HG03135 (cell line): Measurements from ENCODE around the gene CDY2B.
"Not testable (repeated sequence)": the region's sequence is repeated elsewhere in the genome, so short reads cannot be mapped to it uniquely, and the experiment has no call there.

Source experiments
- ATAC-seq: cut with Tn5 transposase; IDR thresholded peaks from one replicate; pipeline ENCODE4 v1.9.1; 2021; ENCODE audit warnings: mild to moderate bottlenecking, moderate library complexity; ENCODE audit not compliant: unreplicated experiment

The CDY2B gene, protein sequence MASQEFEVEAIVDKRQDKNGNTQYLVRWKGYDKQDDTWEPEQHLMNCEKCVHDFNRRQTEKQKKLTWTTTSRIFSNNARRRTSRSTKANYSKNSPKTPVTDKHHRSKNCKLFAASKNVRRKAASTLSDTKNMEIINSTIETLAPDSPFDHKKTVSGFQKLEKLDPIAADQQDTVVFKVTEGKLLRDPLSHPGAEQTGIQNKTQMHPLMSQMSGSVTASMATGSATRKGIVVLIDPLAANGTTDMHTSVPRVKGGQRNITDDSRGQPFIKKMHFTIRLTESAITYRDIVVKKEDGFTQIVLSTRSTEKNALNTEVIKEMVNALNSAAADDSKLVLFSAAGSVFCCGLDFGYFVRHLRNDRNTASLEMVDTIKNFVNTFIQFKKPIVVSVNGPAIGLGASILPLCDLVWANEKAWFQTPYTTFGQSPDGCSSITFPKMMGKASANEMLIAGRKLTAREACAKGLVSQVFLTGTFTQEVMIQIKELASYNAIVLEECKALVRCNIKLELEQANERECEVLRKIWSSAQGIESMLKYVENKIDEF

DNA sequence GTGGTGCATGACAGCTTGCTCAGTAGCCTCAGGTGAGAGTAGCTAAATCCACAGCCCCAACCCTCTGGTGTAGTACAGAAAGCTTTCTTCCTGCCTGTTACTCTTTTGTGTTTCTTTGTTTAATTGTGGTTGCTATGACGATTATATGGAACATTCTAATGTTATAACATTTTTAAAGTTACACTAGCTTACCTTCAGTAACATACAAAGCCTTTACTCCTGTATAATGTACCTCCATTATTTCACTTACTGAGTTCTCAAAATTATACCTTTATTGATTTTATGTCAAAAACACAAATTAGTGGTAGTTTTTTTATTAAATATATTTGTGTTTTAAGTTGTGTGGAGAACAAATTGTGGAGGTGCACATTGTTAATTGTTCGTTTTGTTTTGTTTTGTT lies at the start of gene CDY2B:
CDY2B (minus strand) TSS at position 101 of the 400 bp plus-strand sequence. CDS start 328 bp downstream, outside the sequence.
- not testable (repeated sequence) for ATAC-seq

DNA sequence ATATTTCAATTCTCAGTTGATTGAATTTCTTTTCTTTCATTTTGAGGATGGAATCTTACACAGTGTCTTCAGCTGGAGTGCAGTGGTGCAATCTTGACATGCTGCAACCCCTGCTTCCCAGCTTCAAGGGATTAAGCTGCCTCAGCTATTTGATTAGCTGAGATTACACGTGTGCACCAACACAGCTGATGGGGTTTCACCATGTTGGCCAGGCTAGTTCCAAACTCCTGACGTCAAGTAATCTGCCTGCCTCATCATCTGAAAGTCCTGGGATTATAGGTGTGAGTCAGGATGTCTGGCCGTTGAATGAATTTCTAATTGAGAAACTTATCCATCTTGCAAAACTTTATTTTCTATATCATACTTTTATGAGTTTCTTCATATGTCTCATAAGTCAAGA lies 28.0 kb upstream of the CDY2B start:
- ATAC-seq = not testable (repeated sequence)

DNA sequence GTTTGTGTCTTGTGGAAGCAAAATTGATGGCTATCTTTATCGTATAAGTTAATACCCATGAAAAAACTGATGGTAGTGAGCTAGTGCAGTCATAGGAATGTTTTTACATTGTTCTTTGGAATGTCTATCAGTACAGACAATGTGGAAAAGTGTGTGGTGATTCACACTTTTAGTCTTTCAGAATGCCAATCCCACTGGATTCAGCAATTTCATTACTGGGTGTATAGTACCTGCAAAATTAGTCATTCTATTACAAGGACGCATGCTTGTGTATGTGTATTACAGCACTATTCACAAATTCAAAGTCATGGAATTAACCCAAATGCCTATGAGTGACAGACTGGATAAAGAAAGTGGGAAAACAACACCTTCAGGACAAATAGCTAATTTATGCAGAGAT lies 27.3 kb upstream of the CDY2B start:
- not testable (repeated sequence) for ATAC-seq

DNA sequence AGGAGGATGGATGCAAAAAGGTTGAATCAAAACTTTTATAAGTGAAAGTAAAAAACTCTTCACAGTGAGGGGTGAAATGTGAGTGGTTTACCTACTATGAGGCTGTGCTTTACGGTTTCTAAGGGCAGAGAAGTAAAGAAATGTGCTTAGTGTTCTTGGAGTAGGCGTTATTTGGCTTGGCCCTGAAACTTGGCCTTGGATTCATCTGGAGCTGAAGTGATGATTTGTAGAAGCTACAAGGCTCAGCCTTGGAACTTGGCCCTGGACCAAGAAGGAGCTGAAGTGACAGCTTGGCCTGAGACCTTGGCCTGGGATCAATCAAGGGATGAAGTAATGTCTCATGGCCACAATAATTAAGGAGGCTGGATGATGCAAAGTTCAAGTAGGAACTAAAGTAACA lies 1.7 kb upstream of the CDY2B start:
- ATAC-seq = not testable (repeated sequence)

DNA sequence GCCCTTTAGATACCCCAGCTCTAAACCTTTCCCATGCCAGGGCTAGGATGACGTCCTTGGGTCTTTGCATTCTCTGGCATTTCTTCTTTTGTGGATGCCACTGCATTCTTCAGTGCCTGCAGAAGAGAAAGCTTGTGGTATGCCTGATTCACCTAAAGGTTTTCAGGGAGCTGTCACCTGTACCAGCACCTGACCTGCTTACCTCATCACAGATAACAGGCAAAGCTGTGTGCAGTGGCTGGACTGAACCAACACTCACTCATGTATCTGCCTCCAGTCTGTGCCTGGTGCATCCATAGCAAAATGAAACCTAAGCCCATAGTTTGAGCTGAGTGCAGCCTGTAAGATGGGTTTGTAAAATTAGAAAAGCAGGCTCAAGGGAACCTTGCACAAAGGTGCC lies 3.3 kb downstream of the CDY2B start:
- ATAC-seq = not testable (repeated sequence)

DNA sequence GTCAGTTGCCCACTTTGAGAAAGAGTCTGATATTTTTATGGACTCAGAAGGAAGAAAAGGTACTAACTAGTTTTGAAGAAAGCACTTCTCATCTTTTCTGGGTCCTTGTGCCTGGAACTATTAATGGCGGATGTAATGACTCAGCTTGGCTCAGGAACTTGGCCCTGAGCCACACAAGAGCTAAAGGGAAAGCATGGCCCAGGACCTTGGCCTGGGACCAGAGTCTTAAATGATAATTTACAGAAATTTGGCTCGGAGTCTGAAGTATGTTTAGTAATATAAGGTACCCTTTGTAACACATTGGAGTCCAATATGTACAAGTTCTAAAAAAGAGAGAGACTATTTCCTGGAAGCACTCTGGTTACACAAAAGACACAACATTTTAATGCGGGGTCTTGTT lies 4.6 kb downstream of the CDY2B start:
- ATAC-seq = not testable (repeated sequence)

DNA sequence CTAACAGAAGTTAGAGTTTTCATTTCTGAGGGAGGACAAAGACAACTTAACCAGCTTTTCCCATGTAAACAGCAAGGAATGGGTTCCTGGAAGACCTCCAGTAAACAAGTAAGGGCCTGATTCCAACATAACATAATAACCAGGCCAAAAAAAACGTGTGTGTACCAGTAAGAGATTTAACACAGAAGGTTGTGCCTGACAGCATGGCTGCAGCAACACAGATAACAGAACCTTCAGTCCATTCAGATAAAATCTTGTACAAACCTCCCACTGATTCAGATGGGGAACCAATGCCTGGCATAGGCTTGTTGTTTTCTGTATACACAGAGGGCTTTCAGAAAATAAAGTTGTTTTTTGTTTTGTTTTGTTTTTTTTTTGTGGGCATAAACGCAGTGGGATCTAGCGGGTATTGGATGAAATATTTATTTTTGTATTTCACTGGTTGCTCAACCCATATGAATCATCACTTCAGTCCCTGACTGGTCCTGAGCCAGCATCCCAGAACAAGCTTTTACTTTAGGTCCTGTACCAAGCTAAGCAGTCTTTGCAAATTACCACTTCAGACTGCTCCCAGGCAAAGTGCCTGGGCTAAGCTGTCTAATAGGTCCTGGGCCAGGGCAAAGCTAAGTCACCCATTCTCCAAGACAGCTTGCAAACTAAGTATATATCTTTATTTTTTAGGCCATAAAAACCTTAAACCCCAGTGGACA lies 8.7 kb downstream of the CDY2B start:
- ATAC-seq = not testable (repeated sequence)

DNA sequence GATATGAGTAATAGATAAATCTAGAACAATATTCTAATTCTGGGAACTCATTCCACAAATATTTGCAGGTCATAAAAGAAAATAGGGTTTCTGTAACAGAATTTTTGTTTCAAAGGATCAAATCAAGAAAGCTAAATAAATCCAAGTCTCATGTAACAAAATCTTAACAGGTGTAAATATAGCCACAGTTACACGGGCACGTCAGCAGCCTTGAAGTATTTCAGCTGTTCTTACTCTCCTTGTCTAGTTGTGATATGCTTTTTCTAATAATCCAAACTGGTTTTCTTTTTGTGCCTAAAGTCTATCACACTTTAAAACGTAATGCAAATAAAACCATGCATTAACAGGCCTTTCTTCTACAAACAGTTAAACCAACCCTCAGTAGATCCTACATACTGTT lies 9.3 kb downstream of the CDY2B start:
- not testable (repeated sequence) for ATAC-seq

DNA sequence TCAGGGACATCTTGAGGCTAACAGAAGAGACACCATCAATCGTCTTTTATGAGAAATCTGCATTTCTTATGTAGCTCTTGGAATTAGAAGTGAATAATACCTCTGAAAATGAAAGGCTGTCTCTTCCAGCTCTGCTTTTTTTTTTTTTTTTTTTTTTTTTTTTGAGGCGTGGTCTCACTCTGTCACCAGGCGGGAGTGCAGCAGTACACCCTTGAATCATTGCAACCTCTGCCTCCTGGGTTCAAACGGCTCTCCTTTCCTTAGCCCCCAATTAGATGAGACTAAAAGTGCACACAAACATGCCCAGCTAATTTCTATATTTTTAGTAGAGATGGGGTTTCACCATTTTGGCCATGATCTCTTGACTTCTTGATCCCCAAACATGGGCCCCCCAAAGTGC lies 12.2 kb downstream of the CDY2B start:
- not testable (repeated sequence) for ATAC-seq

DNA sequence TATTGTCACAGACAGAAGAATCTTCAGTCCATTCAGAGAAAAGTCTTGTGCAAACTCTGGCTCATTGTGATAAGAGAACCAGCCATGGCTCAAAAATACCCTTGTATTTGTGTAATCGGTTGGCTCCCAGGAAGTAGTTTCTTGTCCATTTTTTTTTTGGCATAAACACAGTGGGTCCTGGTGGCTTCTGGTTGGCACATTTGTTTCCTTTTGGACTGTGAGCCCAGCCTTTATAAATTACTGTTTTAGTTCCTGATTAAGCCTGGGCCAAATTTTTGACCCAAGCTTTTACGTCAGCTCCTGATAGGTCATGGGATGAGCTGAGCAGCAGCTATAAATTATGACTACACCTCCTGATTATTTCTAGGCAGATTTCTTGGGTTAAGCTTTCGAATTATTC lies 19.4 kb downstream of the CDY2B start:
- not testable (repeated sequence) for ATAC-seq

DNA sequence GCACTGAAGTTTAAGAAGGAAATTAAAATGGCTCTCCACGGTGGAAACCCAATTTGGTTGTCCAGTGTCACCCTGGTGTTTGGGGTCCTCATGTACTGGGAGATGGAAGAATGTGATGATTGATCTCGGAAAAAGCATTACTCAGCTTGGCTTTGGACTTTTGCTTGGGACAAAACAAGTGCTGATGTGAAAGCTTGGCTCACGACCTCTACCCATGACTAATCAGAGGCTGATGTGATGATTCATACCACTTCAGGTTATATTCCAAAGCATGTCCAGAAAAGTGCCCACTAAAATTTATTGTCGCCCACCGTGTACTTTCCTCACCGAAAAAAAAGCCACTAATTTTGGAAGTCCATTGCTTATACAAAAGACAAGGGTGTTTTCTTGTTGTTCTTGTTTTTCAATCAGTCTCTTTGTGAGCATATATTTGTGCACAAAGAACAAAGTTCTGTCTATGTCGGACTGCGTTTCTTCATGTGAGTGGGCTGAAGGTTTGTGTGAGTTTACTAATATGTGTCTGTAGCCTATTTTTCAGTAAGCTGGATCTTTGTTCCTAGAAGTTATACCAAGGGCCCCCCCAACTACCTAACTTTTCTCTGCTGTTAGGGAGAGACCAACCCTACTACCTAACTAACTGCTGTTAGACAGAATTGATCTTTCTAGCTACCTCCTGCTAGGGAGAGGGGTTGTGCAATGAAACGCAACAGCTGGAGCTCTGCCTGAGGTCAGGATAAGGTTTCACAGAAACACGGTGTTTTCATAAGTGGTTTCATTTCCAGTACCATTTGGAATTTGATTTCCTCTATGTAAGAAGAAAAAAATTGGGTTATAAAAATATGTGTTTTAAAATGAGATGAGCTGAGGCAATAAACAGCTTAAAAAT lies 22.8 kb downstream of the CDY2B start:
- ATAC-seq = not testable (repeated sequence)

DNA sequence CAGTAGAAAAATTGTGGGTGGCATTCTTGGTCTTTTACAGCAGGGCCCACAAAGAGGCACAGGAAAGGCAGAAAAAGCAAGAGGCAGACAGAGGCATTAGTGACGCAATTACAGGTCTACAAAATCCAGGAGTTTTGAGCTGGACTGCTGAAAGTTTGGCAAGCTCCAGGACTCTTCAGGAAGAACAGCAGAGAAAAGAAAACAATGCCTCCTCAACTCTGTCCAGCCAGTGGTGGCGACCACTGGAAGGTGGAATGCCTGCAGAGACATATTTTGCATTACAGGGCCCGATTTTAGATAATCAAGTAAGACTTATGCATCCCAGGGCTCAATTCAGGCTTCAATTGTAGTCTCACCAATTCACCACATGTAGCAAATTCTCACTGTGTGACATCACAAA lies 23.5 kb downstream of the CDY2B start:
- not testable (repeated sequence) for ATAC-seq

DNA sequence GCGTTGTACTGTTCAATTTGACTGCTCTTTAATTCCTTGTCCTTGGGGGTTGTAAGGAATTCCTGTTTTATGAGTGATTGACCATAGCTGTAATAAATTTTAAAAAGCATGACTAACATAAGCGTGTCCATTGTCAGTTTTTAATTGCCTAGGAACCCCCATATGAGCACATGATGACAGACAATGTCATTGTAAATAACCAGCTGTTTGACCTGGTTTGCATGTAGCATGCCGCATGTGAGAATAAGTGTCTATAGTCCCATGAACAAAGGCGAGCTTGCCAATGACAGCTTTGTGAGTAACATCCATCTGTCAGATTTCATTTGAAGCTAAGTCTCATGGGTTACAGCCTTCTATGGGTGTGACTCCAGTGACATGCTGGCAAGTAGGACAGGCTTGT lies 30.9 kb downstream of the CDY2B start:
- ATAC-seq = not testable (repeated sequence)

DNA sequence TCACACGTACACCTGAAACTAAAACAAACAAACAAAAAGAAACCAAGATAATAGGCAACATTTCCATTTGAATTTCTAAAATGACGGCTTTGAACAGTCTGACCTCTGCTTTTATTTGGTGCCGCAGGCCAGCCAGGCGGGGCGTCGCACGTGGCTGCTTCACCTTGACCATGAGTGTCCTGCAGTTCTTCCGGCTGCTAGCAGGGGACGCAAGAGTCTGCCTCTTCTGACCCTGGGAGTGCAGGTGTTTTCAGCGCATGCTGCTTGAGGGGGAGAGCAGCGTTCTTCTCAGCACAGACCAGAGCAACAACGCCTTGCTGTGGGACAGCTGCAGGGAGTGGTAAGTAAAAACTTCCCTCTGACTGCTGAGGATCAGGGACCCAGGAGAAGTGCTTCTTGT lies 47.9 kb downstream of the CDY2B start:
- not testable (repeated sequence) for ATAC-seq
